HepG2 (cell line): Measurements from ENCODE around the gene AGXT. TPM values are rescaled to one million over a fixed set of nuclear protein-coding genes. Genes with fewer than 3 reads are reported as not detected.
A peak's percentile ranks its signal among the peaks of the same experiment; 100 is the strongest.

Experiments
- CBX2 ChIP-seq, 2 experiments: fragments of 200-600 bp in 1 of 2; sonication (generic); formaldehyde crosslinking in 1 of 2; IDR thresholded peaks; 2 replicates each; pipeline versions ENCODE4 v1.7.0 to v1.8.1; 2018 to 2022; ENCODE audit warnings: low read depth in 2 of 2, low read length in 1 of 2, mild to moderate bottlenecking in 1 of 2, missing genetic modification reagents in 1 of 2
- E2F5 ChIP-seq: sonication (generic); formaldehyde crosslinking; conservative IDR thresholded peaks from 2 replicates; pipeline ENCODE4 v1.4.0; 2020; ENCODE audit warnings: missing genetic modification reagents
- ETV5 ChIP-seq: IDR thresholded peaks from 2 replicates; pipeline ENCODE4 v1.6.1; 2018; ENCODE audit warnings: missing biosample characterization, missing genetic modification reagents, inconsistent platforms, borderline replicate concordance
- FOXK2 ChIP-seq: fragments of 450-650 bp; IDR thresholded peaks from 2 replicates; pipeline ENCODE4 v1.6.1; 2016
- GPBP1L1 ChIP-seq: sonication (generic); formaldehyde crosslinking; IDR thresholded peaks from 2 replicates; pipeline ENCODE4 v1.5.0; 2020; ENCODE audit warnings: mild to moderate bottlenecking, missing genetic modification reagents
- HIVEP1 ChIP-seq: sonication (generic); formaldehyde crosslinking; IDR thresholded peaks from 2 replicates; pipeline ENCODE4 v1.4.0; 2020; ENCODE audit warnings: mild to moderate bottlenecking, missing genetic modification reagents
- MTA1 ChIP-seq: sonication (generic); formaldehyde crosslinking; IDR thresholded peaks from 2 replicates; pipeline ENCODE4 v1.4.0; 2020; ENCODE audit warnings: missing genetic modification reagents, mild to moderate bottlenecking, borderline replicate concordance
- NCOA5 ChIP-seq: sonication (generic); formaldehyde crosslinking; IDR thresholded peaks from 2 replicates; pipeline ENCODE4 v1.4.0; 2020; ENCODE audit warnings: missing genetic modification reagents
- PCBP2 ChIP-seq: fragments of 200-400 bp; formaldehyde crosslinking; optimal IDR thresholded peaks from 2 replicates; pipeline ENCODE3; 2018; ENCODE audit warnings: low read length, low read depth; ENCODE audit not compliant: poor library complexity, severe bottlenecking
- RELA ChIP-seq: sonication (generic); formaldehyde crosslinking; IDR thresholded peaks from 2 replicates; pipeline ENCODE4 v1.4.0; 2020; ENCODE audit warnings: missing genetic modification reagents
- TBX3 ChIP-seq: fragments of 450-650 bp; IDR thresholded peaks from 2 replicates; pipeline ENCODE4 v1.6.1; 2017; ENCODE audit warnings: antibody characterized with exemption, mild to moderate bottlenecking, inconsistent platforms, borderline replicate concordance
- TCF12 ChIP-seq, 2 experiments: fragments of 450-650 bp in 1 of 2; sonication (generic) in 1 of 2; formaldehyde crosslinking in 1 of 2; IDR thresholded peaks; 2 replicates each; pipeline versions ENCODE4 v1.6.1 to v1.8.0; 2017 to 2022; ENCODE audit warnings: antibody characterized with exemption in 1 of 2, mild to moderate bottlenecking in 1 of 2, missing genetic modification reagents in 1 of 2, moderate library complexity in 1 of 2
- THYN1 ChIP-seq: sonication (generic); formaldehyde crosslinking; IDR thresholded peaks from 2 replicates; pipeline ENCODE4 v1.8.1; 2023; ENCODE audit warnings: low read depth, mild to moderate bottlenecking, moderate library complexity, missing genetic modification reagents, borderline replicate concordance
- ZFP41 ChIP-seq: sonication (generic); formaldehyde crosslinking; IDR thresholded peaks from 2 replicates; pipeline ENCODE4 v1.4.0; 2020; ENCODE audit warnings: mild to moderate bottlenecking, missing genetic modification reagents, borderline replicate concordance
- ZNF224 ChIP-seq: sonication (generic); formaldehyde crosslinking; IDR thresholded peaks from 2 replicates; pipeline ENCODE4 v1.5.0; 2020; ENCODE audit warnings: mild to moderate bottlenecking, missing genetic modification reagents
- ZNF264 ChIP-seq: sonication (generic); formaldehyde crosslinking; IDR thresholded peaks from 2 replicates; pipeline ENCODE4 v1.4.0; 2020; ENCODE audit warnings: missing genetic modification reagents
- ZNF782 ChIP-seq: sonication (generic); formaldehyde crosslinking; IDR thresholded peaks from 2 replicates; pipeline ENCODE4 v1.4.0; 2020; ENCODE audit warnings: missing genetic modification reagents, mild to moderate bottlenecking, borderline replicate concordance
- ZNF816 ChIP-seq: sonication (generic); formaldehyde crosslinking; IDR thresholded peaks from 2 replicates; pipeline ENCODE4 v1.8.0; 2022; ENCODE audit warnings: missing genetic modification reagents, mild to moderate bottlenecking, borderline replicate concordance
- ZXDC ChIP-seq: sonication (generic); formaldehyde crosslinking; IDR thresholded peaks from 2 replicates; pipeline ENCODE4 v1.5.0; 2020; ENCODE audit warnings: mild to moderate bottlenecking, missing genetic modification reagents
- polyA plus RNA-seq, 8 experiments: library from polyadenylated mRNA; depleted of rRNA in 3 of 8; stranded (reverse) in 7 of 8; unstranded in 1 of 8; fragments of >200 nt; fragmentation: Illumina TruSeq in 4 of 8; extraction: Trizol in 4 of 8; gene quantifications; 2 replicates each; pipeline versions ENCODE4 v1.2.1 to v1.2.3, GENCODE V29; 2011 to 2016; ENCODE audit warnings: low read depth in 4 of 8, missing spikeins in 1 of 8, mixed read lengths in 1 of 8; ENCODE audit not compliant: insufficient read depth in 1 of 8
- total RNA-seq, 5 experiments: library from RNA; depleted of rRNA; stranded (reverse); fragments of >200 nt; fragmentation: Illumina TruSeq; extraction: Trizol; gene quantifications; 2 replicates each; pipeline ENCODE4 v1.2.3, GENCODE V29; 2016; ENCODE audit warnings: low read depth in 1 of 5
- TF ChIP-seq, protein P1 (sequence below): sonication (generic); formaldehyde crosslinking; IDR thresholded peaks from 2 replicates; pipeline ENCODE4 v1.5.0; 2020; ENCODE audit warnings: missing genetic modification reagents
- TF ChIP-seq, protein P2 (sequence below): sonication (generic); formaldehyde crosslinking; conservative IDR thresholded peaks from 2 replicates; pipeline ENCODE4 v1.8.0; 2022; ENCODE audit warnings: missing genetic modification reagents

The AGXT gene
- total and polyA plus RNA-seq, 2 of the 13 experiments (the other 11 are each of a cell fraction or from before 2014, with no cell fraction given) = 41.9 to 96.1 TPM

GRCh38 chr2:240876475-240877251, 8.0 kb downstream of the AGXT start (continued):
- TF ChIP-seq MTA1 (CRISPR knock-in tag) (peak; percentile 90), RELA (no peak; the same call in 1 of the 2 replicates), NCOA5 (no peak), ZFP41 (CRISPR knock-in tag) (no peak), HIVEP1 (CRISPR knock-in tag) (peak; percentile 85), TCF12 (IDR thresholded peaks at IDR 0.05) (no peak), TCF12 (CRISPR knock-in tag; IDR thresholded peaks at IDR 0.05) (peak; percentile 42; the same call in 1 of the 2 replicates), ZNF816 (peak; percentile 81; the same call in 1 of the 2 replicates), E2F5 (no peak), GPBP1L1 (CRISPR knock-in tag) (no peak), TBX3 (no peak), ZNF782 (peak; percentile 39; the same call in 1 of the 2 replicates), PCBP2 (no peak), ETV5 (peak; percentile 91; the same call in 1 of the 2 replicates), ZXDC (no peak; the same call in 1 of the 2 replicates), THYN1 (CRISPR knock-in tag) (0 out of 2 replicates have a peak, but pooled peaks have one; percentile 25), ZNF224 (CRISPR knock-in tag) (0 out of 2 replicates have a peak, but pooled peaks have one; percentile 68), ZNF264 (CRISPR knock-in tag) (peak; percentile 84), FOXK2 (no peak), CBX2 (IDR thresholded peaks at IDR 0.05; ENCODE audit: low read depth, low read length) (no peak), CBX2 (CRISPR knock-in tag; IDR thresholded peaks at IDR 0.05; ENCODE audit: low read depth) (peak; percentile 97)
- TF ChIP-seq, protein P1, sequence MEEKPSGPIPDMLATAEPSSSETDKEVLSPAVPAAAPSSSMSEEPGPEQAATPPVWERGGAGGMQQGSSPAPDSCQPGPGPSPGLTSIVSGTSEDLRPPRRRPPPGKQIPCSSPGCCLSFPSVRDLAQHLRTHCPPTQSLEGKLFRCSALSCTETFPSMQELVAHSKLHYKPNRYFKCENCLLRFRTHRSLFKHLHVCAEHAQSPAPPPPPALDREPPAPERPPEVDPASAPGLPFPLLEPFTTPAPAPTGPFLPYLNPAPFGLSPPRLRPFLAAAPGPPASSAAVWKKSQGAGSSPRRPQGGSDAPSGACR (CRISPR knock-in tag) = peak; percentile 95
- TF ChIP-seq, protein P2, sequence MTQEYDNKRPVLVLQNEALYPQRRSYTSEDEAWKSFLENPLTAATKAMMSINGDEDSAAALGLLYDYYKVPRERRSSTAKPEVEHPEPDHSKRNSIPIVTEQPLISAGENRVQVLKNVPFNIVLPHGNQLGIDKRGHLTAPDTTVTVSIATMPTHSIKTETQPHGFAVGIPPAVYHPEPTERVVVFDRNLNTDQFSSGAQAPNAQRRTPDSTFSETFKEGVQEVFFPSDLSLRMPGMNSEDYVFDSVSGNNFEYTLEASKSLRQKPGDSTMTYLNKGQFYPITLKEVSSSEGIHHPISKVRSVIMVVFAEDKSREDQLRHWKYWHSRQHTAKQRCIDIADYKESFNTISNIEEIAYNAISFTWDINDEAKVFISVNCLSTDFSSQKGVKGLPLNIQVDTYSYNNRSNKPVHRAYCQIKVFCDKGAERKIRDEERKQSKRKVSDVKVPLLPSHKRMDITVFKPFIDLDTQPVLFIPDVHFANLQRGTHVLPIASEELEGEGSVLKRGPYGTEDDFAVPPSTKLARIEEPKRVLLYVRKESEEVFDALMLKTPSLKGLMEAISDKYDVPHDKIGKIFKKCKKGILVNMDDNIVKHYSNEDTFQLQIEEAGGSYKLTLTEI (CRISPR knock-in tag) = no peak
